GM19035 (cell line): ENCODE data around the gene XPA.
"Not testable (repeated sequence)": the region's sequence is repeated elsewhere in the genome, so short reads cannot be mapped to it uniquely, and the experiment has no call there.

Source experiments
- ATAC-seq: cut with Tn5 transposase; IDR thresholded peaks from one replicate; pipeline ENCODE4 v1.9.1; 2021; ENCODE audit not compliant: unreplicated experiment

The XPA gene

DNA sequence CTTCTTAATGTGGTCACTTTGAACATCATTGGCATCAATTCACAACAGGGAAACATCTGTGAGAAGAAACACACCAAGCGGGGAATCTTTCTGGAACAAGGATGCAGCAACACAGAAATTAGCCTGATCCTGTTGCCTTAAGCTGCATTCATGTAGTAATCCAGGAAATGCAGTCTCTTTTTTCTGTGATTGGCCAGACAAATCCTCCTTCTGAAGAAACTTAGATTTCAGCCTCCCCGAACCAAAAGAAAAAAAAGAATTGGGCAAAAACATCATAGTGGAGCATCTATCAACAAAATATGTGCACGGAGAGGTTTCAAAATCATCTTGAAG, 7.2 kb upstream of the XPA start:
- no peak for ATAC-seq

DNA sequence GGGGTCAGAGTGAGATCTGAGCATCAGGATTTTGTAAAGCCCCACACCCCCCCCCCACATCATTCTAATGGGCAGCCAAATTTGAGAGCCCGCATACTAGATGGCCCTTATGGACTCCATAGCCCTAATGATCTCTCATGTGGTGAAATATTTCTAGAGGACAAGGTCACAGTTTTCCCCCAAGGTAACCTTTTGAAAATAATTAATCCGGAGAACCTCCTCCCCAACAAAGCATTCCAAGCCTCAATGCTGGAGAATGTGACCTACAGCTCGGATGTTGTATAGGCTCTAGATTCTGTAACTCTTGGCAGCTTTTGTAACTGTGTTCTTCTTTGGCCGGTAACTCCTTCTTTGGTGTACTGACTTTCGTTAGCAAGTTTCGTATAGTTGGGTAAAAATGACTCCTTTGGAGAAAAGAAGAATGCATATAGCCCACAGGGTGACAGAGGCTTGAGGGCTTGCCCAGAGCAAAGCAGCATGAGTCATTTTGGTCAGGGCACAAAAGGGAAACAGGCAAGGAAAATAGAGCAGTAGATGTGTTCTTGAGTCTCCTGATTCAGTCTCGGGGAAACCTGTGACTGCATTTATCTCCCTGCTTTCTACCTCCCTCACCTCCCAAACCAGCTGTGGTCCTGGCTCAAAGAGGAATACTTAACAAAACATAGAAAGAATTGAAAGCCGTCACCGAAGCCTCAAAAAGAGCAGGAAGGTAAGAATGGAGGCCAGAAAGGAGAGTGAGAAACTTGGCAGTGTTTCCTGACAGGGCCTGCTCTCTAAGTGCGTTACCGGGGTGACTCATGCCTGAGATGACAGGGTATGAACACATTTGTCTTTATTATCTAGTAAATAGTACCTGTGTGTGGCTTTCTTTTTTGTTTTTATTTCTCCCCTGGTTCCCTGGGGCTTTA, 6.6 kb upstream of the XPA start:
- ATAC-seq = no peak

DNA sequence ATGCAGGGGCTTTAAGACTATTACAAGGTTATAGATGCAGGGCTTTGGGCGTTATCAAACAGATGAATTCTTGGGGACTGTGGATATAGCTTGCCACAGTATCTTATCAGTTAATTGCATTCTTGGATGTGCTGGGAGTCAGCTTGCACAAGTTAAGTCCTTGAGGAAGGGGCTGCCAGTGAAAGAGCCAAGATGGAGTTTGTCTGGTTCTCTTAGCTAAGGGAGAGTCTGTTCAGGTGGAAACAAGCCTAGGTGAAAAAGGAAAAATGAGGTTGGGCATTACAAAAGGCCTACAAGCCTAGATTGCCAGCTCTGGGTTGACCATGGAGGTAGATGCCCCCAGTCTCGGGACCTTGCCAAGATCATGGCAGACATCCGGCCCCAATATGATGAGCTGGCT, 2.7 kb upstream of the XPA start:
- ATAC-seq = not testable (repeated sequence)

DNA sequence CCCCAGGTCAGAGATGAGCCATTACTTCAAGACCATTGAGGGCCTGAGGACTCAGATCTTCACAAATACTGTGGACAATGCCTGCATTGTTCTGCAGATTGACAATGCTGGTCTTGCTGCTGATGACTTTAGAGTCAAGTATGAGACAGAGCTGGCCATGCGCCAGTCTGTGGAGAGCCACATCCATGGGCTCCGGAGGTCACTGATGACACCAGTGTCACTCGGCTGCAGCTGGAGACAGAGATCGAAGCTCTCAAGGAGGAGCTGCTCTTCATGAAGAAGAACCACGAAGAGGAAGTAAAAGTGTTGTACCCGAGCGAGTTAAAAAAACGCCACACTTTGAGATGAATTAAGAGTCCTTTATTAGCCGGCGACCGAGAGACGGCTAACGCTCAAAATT, 2.1 kb upstream of the XPA start:
- ATAC-seq = not testable (repeated sequence)

DNA sequence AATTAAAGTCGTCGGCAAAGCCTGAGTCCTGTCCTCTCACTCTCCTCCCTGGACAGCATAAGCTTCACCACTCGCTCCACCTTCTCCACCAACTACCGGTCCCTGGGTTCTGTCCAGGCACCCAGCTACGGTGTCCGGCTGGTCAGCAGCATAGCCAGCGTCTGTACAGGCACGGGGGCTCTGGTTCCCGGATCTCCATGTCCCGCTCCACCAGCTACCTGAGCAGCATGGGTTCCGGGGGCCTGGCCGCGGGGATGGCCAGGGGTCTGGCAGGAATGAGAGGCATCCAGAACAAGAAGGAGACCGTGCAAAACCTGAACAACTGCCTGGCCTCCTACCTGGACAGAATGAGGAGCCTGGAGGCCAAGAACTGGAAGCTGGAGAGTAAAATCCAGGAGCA, 1.7 kb upstream of the XPA start:
- no peak for ATAC-seq

DNA sequence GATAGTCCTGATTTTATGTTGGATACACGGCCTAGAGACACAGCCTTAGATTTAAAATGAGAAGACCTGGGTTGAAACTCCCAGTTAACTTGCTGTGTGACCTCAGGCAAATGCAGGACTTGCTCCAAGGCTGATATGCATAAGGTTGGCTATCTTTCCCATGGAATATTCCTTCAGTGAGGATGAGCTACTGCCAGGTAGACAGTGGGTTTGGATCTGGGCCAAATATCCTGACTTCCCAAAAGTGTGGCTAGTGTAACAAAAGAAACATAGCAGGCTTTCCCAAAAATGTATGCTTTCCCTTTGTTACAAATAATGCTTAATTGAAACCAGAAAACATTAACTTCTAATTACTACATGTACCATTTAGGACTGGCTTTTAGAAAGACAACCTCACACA, 697 bp upstream of the XPA start:
- no peak for ATAC-seq

DNA sequence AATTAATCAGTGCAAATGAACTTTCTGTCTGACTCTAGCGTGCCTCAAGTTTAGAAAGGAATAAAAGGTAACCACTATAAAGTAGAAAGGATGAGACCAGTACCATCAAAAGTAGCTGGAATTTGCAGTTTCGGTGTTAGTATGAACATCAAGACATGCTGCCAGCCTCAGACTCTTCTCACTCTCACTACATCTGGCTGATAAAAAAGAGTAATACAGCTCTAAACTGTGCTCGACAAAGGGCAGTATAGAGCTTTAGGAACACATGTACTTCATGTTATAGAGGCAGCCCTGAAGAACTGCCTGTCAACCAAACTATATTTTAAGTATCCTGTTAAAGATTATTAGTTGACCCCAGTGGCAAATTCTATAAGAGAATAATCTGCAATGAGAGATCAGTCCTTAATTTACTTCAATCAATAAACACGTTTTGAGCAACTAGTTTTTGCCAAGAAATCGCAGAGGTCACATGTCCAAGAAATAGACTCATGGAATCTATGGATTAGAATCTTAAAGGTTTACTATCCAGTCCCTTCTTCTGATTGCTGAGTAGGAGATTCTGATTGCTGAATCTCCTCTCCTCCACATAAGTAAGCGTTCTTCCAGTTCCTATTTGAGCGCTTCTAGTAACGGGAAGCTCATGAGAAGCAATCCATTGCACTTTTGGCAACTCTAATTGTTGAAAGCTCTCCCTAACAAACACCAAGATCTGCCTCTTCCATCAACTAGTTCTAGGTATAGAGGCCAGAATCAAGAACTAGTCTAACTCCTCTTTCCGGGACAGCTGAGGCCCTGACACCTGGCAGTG, 941 bp downstream of the XPA start:
- no peak for ATAC-seq

DNA sequence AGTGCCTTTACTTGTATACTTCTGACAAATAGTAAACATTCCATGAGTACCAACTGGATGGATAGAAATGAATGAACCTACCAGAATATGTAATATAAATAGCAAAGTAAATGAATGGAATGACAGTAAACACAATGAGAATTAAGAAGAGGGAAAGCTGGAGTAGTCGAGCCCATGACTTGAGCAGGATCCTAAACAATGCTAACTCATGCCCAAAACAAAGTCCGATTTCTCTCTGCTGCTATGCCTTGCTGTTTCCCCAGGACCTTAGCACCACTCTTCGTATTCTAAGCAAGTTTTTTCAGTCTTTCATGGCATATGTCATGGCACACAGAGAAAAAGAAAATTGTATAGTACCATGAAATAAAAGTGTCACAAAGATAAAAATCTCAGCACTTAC, 1.8 kb downstream of the XPA start:
- ATAC-seq = no peak

DNA sequence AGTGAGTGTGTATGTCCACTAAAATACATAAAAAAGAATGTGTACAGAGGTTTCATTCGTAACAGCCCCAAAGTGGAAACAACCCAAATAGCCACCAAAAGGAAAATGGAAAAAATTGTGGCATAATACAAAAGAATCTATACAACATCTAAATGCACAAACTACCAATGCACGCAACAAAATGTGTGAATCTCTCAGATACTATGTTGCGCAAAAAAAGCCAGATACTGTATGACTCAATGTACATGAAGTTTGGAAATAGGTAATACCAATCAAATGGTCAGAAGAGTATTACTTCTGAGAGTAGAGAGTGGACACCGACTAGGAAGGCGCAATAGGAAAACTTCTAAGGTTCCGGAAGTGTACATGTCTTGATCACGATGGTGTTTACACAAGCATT, 2.4 kb downstream of the XPA start:
- ATAC-seq = no peak

DNA sequence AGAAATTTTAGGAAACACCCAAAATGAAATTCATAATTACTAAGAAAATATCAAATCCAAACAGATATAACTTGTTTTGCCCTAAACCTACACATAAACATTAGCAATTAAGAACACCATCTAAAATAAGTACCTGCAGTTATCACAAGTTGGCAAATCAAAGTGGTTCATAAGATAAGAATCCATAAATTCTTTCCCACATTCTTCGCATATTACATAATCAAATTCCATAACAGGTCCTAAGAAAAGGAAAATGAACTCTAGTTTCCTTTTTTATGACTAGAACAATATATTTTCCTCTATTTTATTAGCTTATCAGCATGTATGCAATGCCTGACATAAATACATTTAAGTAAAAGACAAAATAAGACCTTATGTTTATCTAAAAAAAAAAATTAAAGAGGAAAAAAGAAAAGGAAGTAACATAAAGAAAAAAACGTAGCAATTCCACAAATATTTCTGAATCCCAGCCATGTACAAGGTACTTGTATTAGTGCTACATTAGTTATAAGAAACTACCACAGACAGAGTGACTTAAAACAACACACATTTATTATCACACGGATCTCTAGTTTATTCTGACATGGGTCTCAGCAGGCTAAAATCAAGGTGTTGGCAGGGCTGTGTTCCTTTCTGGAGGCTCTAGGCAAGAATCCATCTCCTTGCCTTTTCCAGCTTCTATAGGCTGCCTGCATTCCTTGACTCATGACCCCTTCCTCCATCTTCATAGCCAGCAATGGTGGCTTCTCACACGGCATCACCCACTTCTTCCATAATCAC, 7.5 kb downstream of the XPA start:
- ATAC-seq = no peak

DNA sequence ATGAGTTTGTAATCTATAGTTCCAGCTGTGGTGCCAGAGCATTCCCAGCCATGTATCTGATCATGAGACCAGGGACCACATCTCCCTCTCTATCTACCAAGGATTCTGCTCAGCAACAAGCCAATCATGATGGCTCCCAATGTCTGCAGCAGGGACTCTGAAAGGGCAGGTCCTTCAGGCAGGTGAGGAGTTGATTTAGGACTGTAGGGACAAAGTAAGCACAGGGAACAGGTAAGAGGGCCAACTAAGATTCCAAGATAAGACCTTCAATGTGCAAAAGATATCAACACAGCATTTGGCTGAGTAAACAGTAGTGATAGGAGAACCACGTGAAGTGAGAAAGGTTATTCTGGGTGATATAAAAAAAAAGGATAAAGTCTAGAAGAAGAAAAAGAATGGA, 8.5 kb downstream of the XPA start:
- no peak for ATAC-seq

DNA sequence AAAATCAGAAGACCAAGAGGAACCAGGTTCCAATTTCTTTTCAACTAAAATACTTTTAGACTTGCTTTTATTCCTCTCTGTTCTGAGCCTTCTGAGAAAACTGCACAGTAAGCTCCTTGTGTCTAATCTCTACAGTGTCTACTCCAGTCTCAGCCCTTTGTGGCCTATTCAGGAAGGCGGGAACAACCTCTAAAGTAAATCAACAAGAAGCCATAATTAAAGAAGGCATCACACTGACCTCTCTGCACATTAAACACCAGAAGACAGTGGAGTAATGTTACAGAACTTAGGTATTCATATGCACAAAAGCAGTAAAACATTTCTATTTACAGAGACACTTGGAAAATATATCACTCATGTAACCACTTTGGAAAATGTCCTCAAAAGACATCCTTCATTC, 14.9 kb downstream of the XPA start:
- no peak for ATAC-seq

DNA sequence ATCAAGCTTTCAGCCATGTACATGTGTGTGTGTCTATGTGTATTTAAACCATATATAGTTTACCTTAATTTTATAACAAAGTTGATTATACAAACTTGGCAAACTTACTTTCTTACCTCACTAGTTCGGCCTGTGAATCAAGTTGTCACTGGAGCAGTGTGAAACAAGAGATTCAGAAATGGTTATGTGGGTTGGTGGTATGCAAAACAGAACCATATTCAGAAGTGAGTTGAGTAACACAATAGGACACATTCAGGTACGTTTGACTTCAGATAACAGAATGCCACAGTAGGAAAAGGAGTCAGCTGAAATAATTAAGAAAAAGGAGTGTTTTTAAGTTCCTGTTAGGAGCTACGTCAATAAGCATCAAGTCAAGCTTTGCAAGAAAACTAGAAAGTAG, 21.5 kb downstream of the XPA start:
- no peak for ATAC-seq

DNA sequence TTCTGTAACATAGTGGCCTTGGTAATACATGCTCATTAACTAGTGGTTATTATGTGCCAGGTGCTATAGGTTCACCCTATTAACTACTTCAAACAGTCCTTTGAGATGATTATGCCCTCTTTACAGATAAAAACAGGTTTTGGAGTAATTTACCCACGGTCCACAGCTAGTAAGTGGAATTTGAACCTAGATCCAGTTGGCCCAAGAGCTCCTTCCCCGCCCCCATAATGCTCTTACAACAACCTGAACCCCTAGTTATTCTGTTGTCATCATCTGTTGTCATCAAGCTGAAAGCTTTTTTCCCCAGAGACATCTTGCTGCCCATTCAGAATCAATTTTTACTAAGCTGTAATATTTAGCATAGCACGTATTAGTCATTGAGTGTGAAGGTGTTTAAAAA, 23.2 kb downstream of the XPA start:
- ATAC-seq = no peak

DNA sequence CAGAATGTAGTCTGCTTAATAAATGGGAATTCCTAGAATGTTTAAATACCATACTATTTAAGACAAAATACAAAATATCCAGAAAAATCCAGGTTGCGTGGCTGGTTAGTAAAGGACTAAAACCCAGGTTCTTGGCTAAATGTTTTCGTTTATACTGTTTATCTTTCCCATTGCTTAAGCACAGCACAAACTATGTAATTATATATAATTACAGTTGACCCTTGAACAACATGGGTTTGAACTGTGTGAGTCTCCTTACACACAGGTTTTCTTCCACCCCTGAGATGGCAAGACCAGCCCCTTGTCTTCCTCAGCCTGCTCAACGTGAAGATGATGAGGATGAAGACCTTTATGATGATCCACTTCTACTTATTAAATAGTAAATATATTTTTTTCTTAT, 24.7 kb downstream of the XPA start:
- ATAC-seq = no peak

DNA sequence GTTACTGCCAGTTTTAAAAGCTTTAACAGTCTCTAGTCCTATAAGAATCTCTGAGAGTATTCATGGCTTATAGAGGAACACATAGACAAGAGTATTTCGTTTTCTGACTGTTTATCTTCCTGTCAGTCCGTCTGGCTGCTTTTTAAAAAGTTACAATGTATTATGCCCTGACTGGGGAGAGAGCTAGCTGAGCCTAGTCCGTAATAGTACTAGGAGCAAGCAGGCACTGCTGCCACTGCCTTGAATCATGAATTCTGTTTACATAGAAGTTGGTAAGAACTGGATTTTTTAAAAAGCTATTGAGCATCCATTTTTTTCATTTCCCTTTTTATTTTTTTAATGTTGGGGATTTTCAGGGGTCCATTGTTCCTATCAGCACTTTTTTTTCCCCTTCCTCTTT, 26.6 kb downstream of the XPA start:
- ATAC-seq = no peak

DNA sequence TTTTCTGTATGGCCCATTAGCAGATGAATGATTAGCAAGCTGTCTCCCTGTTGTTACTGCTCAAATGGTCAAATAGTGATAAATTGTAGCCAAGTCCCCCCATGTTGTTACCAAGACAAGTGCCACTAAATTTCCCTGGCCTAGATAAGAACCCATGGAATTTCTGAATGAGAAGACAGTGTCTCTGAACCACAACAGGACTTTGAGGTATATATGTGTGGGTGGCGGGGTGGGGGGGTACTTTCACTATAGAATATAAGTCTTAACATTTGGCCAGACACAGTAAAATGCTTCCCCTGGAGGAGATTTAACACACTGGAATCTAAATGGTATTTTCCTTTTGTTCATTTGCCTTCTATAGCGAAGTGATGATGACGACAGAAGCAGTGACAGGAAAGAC, 28.7 kb downstream of the XPA start:
- ATAC-seq = no peak

DNA sequence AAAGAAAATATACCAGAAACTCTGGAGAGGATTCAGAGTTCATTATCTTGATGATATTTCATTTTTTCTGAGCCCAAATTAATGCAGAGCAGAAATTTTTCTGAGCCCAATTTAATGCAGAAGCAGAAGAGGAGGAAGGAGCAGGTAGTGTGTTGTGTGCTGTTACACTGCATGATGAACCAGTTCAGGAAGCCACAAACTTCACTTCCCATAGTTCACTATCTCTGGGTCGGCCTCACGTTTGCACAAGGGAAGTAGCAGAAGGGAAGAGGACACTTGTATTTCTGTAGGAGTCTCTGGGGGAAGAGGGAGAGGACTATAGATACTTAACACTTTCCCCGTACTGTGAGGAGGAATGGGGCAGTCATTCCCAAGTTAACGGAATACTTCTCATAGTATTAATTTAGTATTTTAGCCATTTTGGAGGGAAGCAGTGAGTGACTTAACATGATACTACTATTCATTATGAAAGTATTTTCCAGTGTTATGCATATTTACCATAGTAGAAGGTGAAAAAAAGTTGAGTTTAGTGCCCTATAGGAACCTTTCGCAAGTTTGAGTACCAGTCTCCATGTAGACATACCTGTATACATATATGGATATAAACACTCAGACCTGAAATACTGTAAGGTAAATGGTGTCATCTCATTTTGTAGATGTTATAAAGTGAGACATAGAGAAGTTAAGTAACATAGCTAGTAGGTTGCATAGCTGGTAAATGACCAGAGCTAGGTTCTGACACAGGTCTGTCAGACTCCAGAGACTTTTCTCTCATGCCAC, 30.0 kb downstream of the XPA start:
- no peak for ATAC-seq

DNA sequence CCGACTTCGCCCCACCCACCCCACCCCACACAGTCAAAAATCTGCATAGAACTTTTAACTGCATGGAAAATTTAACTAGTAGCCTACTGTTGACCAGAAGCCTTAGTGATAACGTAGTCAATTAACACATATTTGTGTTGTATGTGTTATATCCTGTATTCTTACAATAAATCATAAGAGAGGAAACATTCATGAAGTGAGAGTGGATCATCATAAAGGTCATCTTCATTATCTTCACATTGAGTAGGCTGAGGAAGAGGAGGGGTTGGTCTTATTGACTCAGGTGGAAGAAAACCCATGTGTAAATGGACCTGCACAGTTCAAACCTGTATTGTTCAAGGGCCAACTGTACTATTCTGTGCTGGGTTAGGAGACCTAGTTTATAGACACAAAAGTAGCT, 31.4 kb downstream of the XPA start:
- ATAC-seq = no peak

DNA sequence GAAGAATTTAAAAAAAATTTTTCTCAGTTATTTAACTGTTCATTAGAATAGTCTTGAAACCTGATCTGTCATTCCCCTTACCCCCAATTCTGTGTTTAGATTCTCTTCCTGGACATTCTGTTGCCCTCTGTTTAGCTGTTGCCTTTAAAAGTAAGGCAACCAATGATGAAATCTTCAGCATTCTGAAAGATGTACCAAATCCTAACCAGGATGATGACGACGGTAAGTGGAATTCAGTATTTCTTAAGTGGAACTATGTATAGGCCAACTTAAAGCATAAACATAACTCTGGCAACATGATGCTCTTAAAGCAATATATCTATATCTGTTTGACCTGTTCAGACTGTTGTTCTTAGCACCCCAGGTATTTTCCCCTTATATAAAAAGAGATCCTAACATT, 36.3 kb downstream of the XPA start:
- no peak for ATAC-seq

DNA sequence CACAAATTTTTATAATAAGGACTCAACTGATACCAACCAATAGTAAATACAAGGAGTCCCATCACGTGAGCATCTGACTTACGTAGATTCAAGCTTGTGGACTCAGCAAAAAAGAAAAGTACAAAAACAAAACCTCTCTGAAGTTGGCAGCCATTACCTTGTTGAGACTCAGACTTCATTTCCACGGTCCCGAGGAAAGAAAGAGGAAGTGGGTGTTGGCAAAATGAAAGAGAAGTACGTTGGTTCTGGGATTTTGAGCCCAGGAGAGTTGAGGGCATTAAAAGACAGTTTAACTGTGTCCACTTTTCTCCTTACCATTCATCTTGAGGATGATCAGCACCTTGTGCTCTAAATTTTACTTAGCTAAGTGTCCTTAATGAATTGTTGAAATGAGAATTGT, 36.8 kb downstream of the XPA start:
- ATAC-seq = no peak
